ENCODE measurements around the gene RBBP4. TPM values are rescaled to one million over a fixed set of nuclear protein-coding genes. Genes with fewer than 3 reads are reported as not detected.
A peak's percentile ranks its signal among the peaks of the same experiment; 100 is the strongest.

Gene RBBP4
- total RNA-seq, 4 donors from 2014 or later = 79.7 to 135 (median 109) TPM

- Histone ChIP-seq H3K27ac (peak overlapping the region in 1 of 4 donors; percentile 15), H3K36me3 (peaks cover 0 to 5% (median 0%) of the 10 kb centered on the region in 3 donors), H3K4me1 (peaks cover 0 to 15% (median 0%) of the 10 kb centered on the region in 4 donors), H3K27me3 (no peaks in the 10 kb centered on the region), H3K4me3 (peak overlapping the region; percentile 8 to 52 (median 34)), H3K9me3 (no peaks in the 10 kb centered on the region)
- no peak for DNase-seq (ENCODE audit: low spot score in 2 of 2)
- TF ChIP-seq CTCF (IDR thresholded peaks at IDR 0.05) = peak in 1 of 5 experiments; percentile 18
- TF ChIP-seq POLR2A (IDR thresholded peaks at IDR 0.05) = no peak
- 17 to 18% methylated on average over 12 of the region's 12 CpGs for WGBS, 2 donors
Measured at GRCh38 chr1:32611859-32612188, 39.2 kb upstream of the RBBP4 start.

GRCh38 chr1:32612189-32612881 is 38.7 kb upstream of the RBBP4 start:
- peak; percentile 49 to 63 for DNase-seq (ENCODE audit: low spot score in 2 of 2)
- WGBS, 2 donors = 8 to 12% methylated on average over 24 to 35 of the region's 35 CpGs
- no peak for TF ChIP-seq EP300 (IDR thresholded peaks at IDR 0.05)
- peak in 3 of 5 experiments; percentile 11 to 41 (median 39) for TF ChIP-seq CTCF (IDR thresholded peaks at IDR 0.05)

GRCh38 chr1:32613472-32613871 is 37.5 kb upstream of the RBBP4 start:
- H3K36me3 ChIP-seq = no peaks in the 10 kb centered on the region
- DNase-seq (ENCODE audit: low spot score in 2 of 2) = no peak
- peaks cover 0 to 15% (median 0%) of the 10 kb centered on the region in 4 donors for H3K4me1 ChIP-seq
- no peaks in the 10 kb centered on the region for H3K9me3 ChIP-seq
- H3K27me3 ChIP-seq = no peaks in the 10 kb centered on the region
- H3K27ac ChIP-seq = no peak overlapping the region
- 81 to 86% methylated on average over 5 of the region's 5 CpGs for WGBS, 2 donors
- H3K4me3 ChIP-seq = no peak overlapping the region
- TF ChIP-seq EP300 (IDR thresholded peaks at IDR 0.05) (no peak), CTCF (IDR thresholded peaks at IDR 0.05) (no peak), POLR2A (IDR thresholded peaks at IDR 0.05) (no peak)

More at GRCh38 chr1:32612189-32612881, 38.7 kb upstream of the RBBP4 start:
- no peaks in the 10 kb centered on the region for H3K36me3 ChIP-seq
- H3K27me3 ChIP-seq = no peaks in the 10 kb centered on the region
- peaks cover 0 to 15% (median 0%) of the 10 kb centered on the region in 4 donors for H3K4me1 ChIP-seq
- peak overlapping the region; percentile 8 to 52 (median 34) for H3K4me3 ChIP-seq
- H3K27ac ChIP-seq = peak overlapping the region in 1 of 4 donors; percentile 15
- H3K9me3 ChIP-seq = no peaks in the 10 kb centered on the region

- H3K4me1 ChIP-seq = no peaks in the 10 kb centered on the region
- DNase-seq (ENCODE audit: low spot score in 2 of 2) = no peak
- TF ChIP-seq CTCF (IDR thresholded peaks at IDR 0.05) (no peak), EP300 (IDR thresholded peaks at IDR 0.05) (no peak), POLR2A (IDR thresholded peaks at IDR 0.05) (no peak)
- WGBS, 2 donors = 94 to 99% methylated on average over 5 of the region's 5 CpGs
- no peak overlapping the region for H3K4me3 ChIP-seq
- no peaks in the 10 kb centered on the region for H3K9me3 ChIP-seq
- no peaks in the 10 kb centered on the region for H3K27me3 ChIP-seq
- peaks cover 0 to 11% (median 0%) of the 10 kb centered on the region in 3 donors for H3K36me3 ChIP-seq
- no peak overlapping the region for H3K27ac ChIP-seq
Measured at GRCh38 chr1:32618673-32619221, 32.3 kb upstream of the RBBP4 start.

- no peaks in the 10 kb centered on the region for H3K9me3 ChIP-seq
- H3K27ac ChIP-seq = no peak overlapping the region
- no peak overlapping the region for H3K4me3 ChIP-seq
- DNase-seq (ENCODE audit: low spot score in 2 of 2) = peak in 1 of 2 donors; percentile 23
- no peaks in the 10 kb centered on the region for H3K4me1 ChIP-seq
- peak in 1 of 5 experiments; percentile 27 for TF ChIP-seq CTCF (IDR thresholded peaks at IDR 0.05)
- no peak for TF ChIP-seq POLR2A (IDR thresholded peaks at IDR 0.05)
- TF ChIP-seq EP300 (IDR thresholded peaks at IDR 0.05) = no peak
- peaks cover 0 to 11% (median 0%) of the 10 kb centered on the region in 3 donors for H3K36me3 ChIP-seq
- 54 to 68% methylated on average over 5 of the region's 5 CpGs for WGBS, 2 donors
- no peaks in the 10 kb centered on the region for H3K27me3 ChIP-seq
Measured at GRCh38 chr1:32619701-32620485, 31.1 kb upstream of the RBBP4 start.
